Esophagus muscularis mucosa (tissue), 4 donors: Measurements from ENCODE around the gene GLYATL3. TPM values are rescaled to one million over a fixed set of nuclear protein-coding genes. Genes with fewer than 3 reads are reported as not detected.

ENCODE experiments used
- DNase-seq: peaks from one replicate; pipeline ENCODE4 v3.0.0-alpha.2; 2017; ENCODE audit errors: extremely low spot score
- H3K27ac ChIP-seq, 4 donors: fragments of 200-600 bp; sonication (generic); replicated peaks in 1 of 4; 1 replicate in 3 of 4; 2 replicates in 1 of 4; pipeline ENCODE4 v1.5.1; 2016 to 2019; ENCODE audit warnings: mild to moderate bottlenecking in 1 of 4
- H3K27me3 ChIP-seq, 4 donors: fragments of 200-600 bp; sonication (generic); one replicate each; pipeline versions ENCODE4 v1.5.1 to v1.6.0; 2016 to 2019
- H3K36me3 ChIP-seq, 4 donors: fragments of 200-600 bp; sonication (generic); one replicate each; pipeline ENCODE4 v1.5.1; 2016 to 2019
- H3K4me1 ChIP-seq, 4 donors: fragments of 200-600 bp; sonication (generic); one replicate each; pipeline ENCODE4 v1.5.1; 2016 to 2019
- H3K4me3 ChIP-seq, 4 donors: fragments of 200-600 bp; sonication (generic); 1 replicate in 2 of 4; 2 replicates in 2 of 4; pipeline ENCODE4 v1.5.1; 2016 to 2019; ENCODE audit warnings: mild to moderate bottlenecking in 4 of 4, moderate library complexity in 1 of 4
- H3K9me3 ChIP-seq, 4 donors: fragments of 200-600 bp; sonication (generic); 1 replicate in 3 of 4; 2 replicates in 1 of 4; pipeline ENCODE4 v1.5.1; 2016 to 2019
- CTCF ChIP-seq, 3 experiments: fragments of 200-600 bp in 2 of 3; fragments of 450-650 bp in 1 of 3; sonication (generic) in 2 of 3; IDR thresholded peaks; one replicate each; pipeline ENCODE4 v1.5.1; 2017 to 2019; ENCODE audit warnings: antibody characterized with exemption in 3 of 3, mild to moderate bottlenecking in 2 of 3, moderate library complexity in 1 of 3
- EP300 ChIP-seq: sonication (generic); formaldehyde crosslinking; IDR thresholded peaks from one replicate; pipeline ENCODE4 v1.6.1; 2017; ENCODE audit warnings: antibody characterized with exemption
- POLR2A ChIP-seq: fragments of 450-650 bp; IDR thresholded peaks from one replicate; pipeline ENCODE4 v1.6.1; 2017; ENCODE audit warnings: antibody characterized with exemption, moderate library complexity, mild to moderate bottlenecking, low read depth
- POLR2AphosphoS5 ChIP-seq, 2 donors: sonication (generic); formaldehyde crosslinking; IDR thresholded peaks; one replicate each; pipeline ENCODE4 v1.6.1; 2017; ENCODE audit warnings: antibody characterized with exemption in 2 of 2
- WGBS: methylation state at CpG from one replicate; pipeline ENCODE4 v1.1.5; 2018; 5-methylcytosine and 5-hydroxymethylcytosine counted together
- intact Hi-C: fragments of 100-400 bp; cut with DNase I; formaldehyde crosslinking; loops from one replicate; pipeline ENCODE4 v1.15.1; 2023
- total RNA-seq, 4 donors: library from RNA; depleted of rRNA; stranded (reverse); fragments of >200 nt; gene quantifications; one replicate each; pipeline versions ENCODE4 v1.1.0 to v1.2.1, GENCODE V29; 2016

GLYATL3 gene
- total RNA-seq, 4 donors from 2014 or later, result not detected

GRCh38 chr6:49497304-49497703 lies 2.4 kb upstream of the GLYATL3 start:
- TF ChIP-seq EP300 (no peak), POLR2A (no peak), CTCF (IDR thresholded peaks at IDR 0.05) (no peak), POLR2AphosphoS5 (IDR thresholded peaks at IDR 0.05) (no peak)
- no peaks in the 10 kb centered on the region for H3K9me3 ChIP-seq
- no peak overlapping the region for H3K4me3 ChIP-seq
- H3K27me3 ChIP-seq, result no peaks in the 10 kb centered on the region
- intact Hi-C loops, result no loop called here
- H3K4me1 ChIP-seq, result no peaks in the 10 kb centered on the region
- H3K36me3 ChIP-seq, result peaks cover 3 to 25% (median 4%) of the 10 kb centered on the region in 4 donors
- no peak for DNase-seq
- WGBS, result 64% methylated on average over 3 of the region's 3 CpGs
- H3K27ac ChIP-seq, result no peak overlapping the region

- intact Hi-C loops, result no loop called here
These were observed 597 bp upstream of the GLYATL3 start for GRCh38 chr6:49499126-49499525.

GRCh38 chr6:49504666-49505065 lies 4.9 kb downstream of the GLYATL3 start:
- no peak for DNase-seq
- H3K27me3 ChIP-seq, result no peaks in the 10 kb centered on the region
- WGBS, result 91% methylated on average over 5 of the region's 5 CpGs
- intact Hi-C loops, result no loop called here
- TF ChIP-seq EP300, result no peak
- TF ChIP-seq CTCF (IDR thresholded peaks at IDR 0.05), result no peak
- no peak for TF ChIP-seq POLR2A
- no peak for TF ChIP-seq POLR2AphosphoS5 (IDR thresholded peaks at IDR 0.05)
- no peak overlapping the region for H3K27ac ChIP-seq
- H3K9me3 ChIP-seq, result no peaks in the 10 kb centered on the region
- H3K36me3 ChIP-seq, result no peaks in the 10 kb centered on the region
- no peak overlapping the region for H3K4me3 ChIP-seq
- H3K4me1 ChIP-seq, result no peaks in the 10 kb centered on the region

More at GRCh38 chr6:49499126-49499525, 597 bp upstream of the GLYATL3 start:
- Histone ChIP-seq H3K27me3 (no peaks in the 10 kb centered on the region), H3K9me3 (no peaks in the 10 kb centered on the region), H3K4me1 (no peaks in the 10 kb centered on the region), H3K27ac (no peak overlapping the region), H3K4me3 (no peak overlapping the region), H3K36me3 (peaks cover 0 to 9% (median 0%) of the 10 kb centered on the region in 4 donors)
- no peak for DNase-seq
- no peak for TF ChIP-seq EP300
- TF ChIP-seq POLR2AphosphoS5 (IDR thresholded peaks at IDR 0.05), result no peak
- TF ChIP-seq CTCF (IDR thresholded peaks at IDR 0.05), result no peak
- TF ChIP-seq POLR2A, result no peak
- 90% methylated on average over 1 of the region's 1 CpG for WGBS

GRCh38 chr6:49506569-49507111 lies 6.9 kb downstream of the GLYATL3 start:
- intact Hi-C loops, result no loop called here
- WGBS, result 88% methylated on average over 5 of the region's 5 CpGs
- no peak overlapping the region for H3K4me3 ChIP-seq
- no peaks in the 10 kb centered on the region for H3K9me3 ChIP-seq
- H3K27ac ChIP-seq, result no peak overlapping the region
- TF ChIP-seq POLR2A (no peak), EP300 (no peak), CTCF (IDR thresholded peaks at IDR 0.05) (no peak), POLR2AphosphoS5 (IDR thresholded peaks at IDR 0.05) (no peak)
- DNase-seq, result no peak
- no peaks in the 10 kb centered on the region for H3K36me3 ChIP-seq
- H3K4me1 ChIP-seq, result no peaks in the 10 kb centered on the region
- H3K27me3 ChIP-seq, result no peaks in the 10 kb centered on the region

GRCh38 chr6:49509342-49509741 lies 9.6 kb downstream of the GLYATL3 start:
- Histone ChIP-seq H3K27me3 (no peaks in the 10 kb centered on the region), H3K36me3 (no peaks in the 10 kb centered on the region), H3K4me1 (no peaks in the 10 kb centered on the region), H3K4me3 (no peak overlapping the region), H3K27ac (no peak overlapping the region), H3K9me3 (no peaks in the 10 kb centered on the region)
- no peak for DNase-seq
- TF ChIP-seq EP300 (no peak), POLR2A (no peak), CTCF (IDR thresholded peaks at IDR 0.05) (no peak), POLR2AphosphoS5 (IDR thresholded peaks at IDR 0.05) (no peak)
- 79% methylated on average over 3 of the region's 3 CpGs for WGBS
- intact Hi-C loops, result no loop called here
